Measurements from ENCODE around the gene ROR1.

DNA sequence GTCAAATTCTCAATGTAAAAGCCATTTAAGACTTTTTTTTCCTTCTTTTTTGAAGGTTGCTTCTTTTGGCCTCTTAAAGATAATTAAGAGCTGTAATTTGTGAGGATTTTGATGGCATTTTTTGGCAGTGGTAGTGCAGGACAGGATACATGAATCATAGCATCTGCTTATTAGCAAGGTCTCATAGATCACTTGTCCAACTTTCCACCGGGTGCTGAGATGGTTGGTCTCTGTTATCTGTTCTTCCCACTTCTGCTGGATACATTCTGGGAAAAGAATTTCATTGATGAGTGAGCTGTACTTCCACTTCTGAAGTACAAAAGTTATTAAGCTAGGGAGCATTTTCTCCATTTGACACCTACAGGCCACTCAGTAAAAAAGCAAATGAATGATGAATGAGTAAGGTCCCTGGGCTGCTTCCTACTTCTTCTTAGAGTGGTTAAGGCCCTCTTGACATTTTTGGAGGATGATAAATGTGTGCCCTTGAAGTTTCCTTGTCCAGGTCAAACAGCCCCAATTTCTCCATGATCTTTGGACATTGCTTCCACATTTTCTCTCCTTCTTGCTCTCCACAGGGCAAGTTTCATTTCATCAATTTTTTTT lies 100.6 kb downstream of the ROR1 start:
- TF ChIP-seq EGR1 (conservative IDR thresholded peaks at IDR 0.05) (no peak), MCM2 (IDR thresholded peaks at IDR 0.05; ENCODE audit: low read depth) (no peak), ZNF274 (IDR thresholded peaks at IDR 0.05; ENCODE audit: borderline replicate concordance, low read depth, low read length) (no peak), SIN3A (IDR thresholded peaks at IDR 0.05; ENCODE audit: borderline replicate concordance in 2 of 2, control insufficient read depth in 1 of 2, low read depth in 2 of 2, low read length in 2 of 2) (no peak), HNRNPL (IDR thresholded peaks at IDR 0.05; ENCODE audit: low read depth, low read length) (no peak), PHB2 (IDR thresholded peaks at IDR 0.05; ENCODE audit: low read depth) (no peak), NFIC (IDR thresholded peaks at IDR 0.05) (no peak)
- TF ChIP-seq, protein P1, sequence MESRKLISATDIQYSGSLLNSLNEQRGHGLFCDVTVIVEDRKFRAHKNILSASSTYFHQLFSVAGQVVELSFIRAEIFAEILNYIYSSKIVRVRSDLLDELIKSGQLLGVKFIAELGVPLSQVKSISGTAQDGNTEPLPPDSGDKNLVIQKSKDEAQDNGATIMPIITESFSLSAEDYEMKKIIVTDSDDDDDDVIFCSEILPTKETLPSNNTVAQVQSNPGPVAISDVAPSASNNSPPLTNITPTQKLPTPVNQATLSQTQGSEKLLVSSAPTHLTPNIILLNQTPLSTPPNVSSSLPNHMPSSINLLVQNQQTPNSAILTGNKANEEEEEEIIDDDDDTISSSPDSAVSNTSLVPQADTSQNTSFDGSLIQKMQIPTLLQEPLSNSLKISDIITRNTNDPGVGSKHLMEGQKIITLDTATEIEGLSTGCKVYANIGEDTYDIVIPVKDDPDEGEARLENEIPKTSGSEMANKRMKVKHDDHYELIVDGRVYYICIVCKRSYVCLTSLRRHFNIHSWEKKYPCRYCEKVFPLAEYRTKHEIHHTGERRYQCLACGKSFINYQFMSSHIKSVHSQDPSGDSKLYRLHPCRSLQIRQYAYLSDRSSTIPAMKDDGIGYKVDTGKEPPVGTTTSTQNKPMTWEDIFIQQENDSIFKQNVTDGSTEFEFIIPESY (CRISPR knock-in tag; IDR thresholded peaks at IDR 0.05) = no peak
- TF ChIP-seq, protein P2, sequence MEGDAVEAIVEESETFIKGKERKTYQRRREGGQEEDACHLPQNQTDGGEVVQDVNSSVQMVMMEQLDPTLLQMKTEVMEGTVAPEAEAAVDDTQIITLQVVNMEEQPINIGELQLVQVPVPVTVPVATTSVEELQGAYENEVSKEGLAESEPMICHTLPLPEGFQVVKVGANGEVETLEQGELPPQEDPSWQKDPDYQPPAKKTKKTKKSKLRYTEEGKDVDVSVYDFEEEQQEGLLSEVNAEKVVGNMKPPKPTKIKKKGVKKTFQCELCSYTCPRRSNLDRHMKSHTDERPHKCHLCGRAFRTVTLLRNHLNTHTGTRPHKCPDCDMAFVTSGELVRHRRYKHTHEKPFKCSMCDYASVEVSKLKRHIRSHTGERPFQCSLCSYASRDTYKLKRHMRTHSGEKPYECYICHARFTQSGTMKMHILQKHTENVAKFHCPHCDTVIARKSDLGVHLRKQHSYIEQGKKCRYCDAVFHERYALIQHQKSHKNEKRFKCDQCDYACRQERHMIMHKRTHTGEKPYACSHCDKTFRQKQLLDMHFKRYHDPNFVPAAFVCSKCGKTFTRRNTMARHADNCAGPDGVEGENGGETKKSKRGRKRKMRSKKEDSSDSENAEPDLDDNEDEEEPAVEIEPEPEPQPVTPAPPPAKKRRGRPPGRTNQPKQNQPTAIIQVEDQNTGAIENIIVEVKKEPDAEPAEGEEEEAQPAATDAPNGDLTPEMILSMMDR (IDR thresholded peaks at IDR 0.05 in 2 of 3, conservative IDR thresholded peaks at IDR 0.05 in 1 of 3; ENCODE audit: insufficient read depth in 2 of 3, low read depth in 1 of 3, low read length in 3 of 3) = no peak
